ENCODE results near the gene NEIL3.

NEIL3 gene

DNA sequence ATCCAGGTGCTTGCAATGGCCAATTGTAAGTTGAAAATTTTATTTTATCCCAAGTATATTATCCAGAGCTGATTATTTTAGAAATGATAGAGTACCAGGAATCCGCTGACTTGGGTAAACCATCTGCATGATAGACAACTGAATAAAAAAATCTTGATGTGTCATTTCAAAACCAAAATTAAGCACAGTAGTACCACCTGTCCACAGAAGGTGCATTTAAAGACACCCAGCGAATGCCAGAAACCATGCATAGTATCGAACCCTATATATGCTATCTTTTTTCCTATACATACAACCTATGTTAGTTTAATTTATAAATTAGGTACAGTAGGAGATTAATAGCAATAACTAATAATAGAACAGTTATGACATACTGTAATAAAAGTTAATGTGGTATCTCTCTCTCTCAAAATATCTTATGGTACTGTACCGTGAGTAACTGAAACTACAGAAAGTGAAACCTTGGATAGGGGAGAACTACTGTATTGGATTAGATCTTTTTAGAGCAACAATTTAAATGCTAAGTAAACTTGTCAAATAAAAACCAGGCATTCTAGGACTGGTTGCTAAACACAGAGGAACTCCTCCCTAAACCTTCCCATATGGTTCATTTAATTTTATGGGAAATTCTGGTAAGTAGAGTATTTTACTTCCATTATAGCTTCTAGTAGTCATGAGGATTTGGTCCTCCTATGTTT, 6.2 kb downstream of the NEIL3 start:
- in situ Hi-C loops (cut with HindIII; ENCODE audit: low pct_ligation_motif_present, low sequenced_read_pairs), result no loop called here
- no peak for DNase-seq
- Histone ChIP-seq H3K27me3 (replicated peaks) (no peaks in the 10 kb centered on the region), H3K27ac (no peak overlapping the region), H3K4me3 (ENCODE audit: low read depth, low read length) (no peak overlapping the region), H3K36me3 (replicated peaks) (no peaks in the 10 kb centered on the region)
- no peak for TF ChIP-seq CTCF (IDR thresholded peaks at IDR 0.05; ENCODE audit: low read depth, low read length, missing control alignments)

GRCh38 chr4:177320721-177321120, 11.0 kb downstream of the NEIL3 start:
- in situ Hi-C loops (cut with HindIII; ENCODE audit: low pct_ligation_motif_present, low sequenced_read_pairs), result no loop called here
- Histone ChIP-seq H3K4me3 (ENCODE audit: low read depth, low read length) (no peak overlapping the region), H3K36me3 (replicated peaks) (no peaks in the 10 kb centered on the region), H3K27ac (no peak overlapping the region), H3K27me3 (replicated peaks) (no peaks in the 10 kb centered on the region)
- no peak for DNase-seq
- TF ChIP-seq CTCF (IDR thresholded peaks at IDR 0.05; ENCODE audit: low read depth, low read length, missing control alignments), result no peak

DNA sequence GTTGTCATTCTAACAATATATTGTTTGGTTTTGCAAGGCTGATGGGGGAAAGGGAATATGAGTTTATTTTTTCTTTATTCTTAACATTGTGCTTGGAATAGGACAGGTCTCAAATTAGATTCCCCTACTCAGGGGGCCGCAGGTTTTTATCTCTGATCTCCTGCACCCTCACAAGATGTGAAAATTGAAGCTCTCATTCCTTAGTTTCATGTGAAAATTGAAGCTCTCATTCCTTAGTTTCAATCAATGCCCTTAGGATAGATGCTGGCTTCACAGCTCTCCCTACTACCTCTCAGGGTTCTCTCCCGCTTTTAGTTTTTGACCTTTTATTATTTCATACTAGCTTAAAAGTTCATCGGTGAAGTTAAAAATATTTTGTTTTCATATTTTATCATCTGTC, 12.0 kb downstream of the NEIL3 start:
- no peaks in the 10 kb centered on the region for H3K27me3 ChIP-seq (replicated peaks)
- TF ChIP-seq CTCF (IDR thresholded peaks at IDR 0.05; ENCODE audit: low read depth, low read length, missing control alignments), result no peak
- DNase-seq, result no peak
- no peak overlapping the region for H3K4me3 ChIP-seq (ENCODE audit: low read depth, low read length)
- in situ Hi-C loops (cut with HindIII; ENCODE audit: low pct_ligation_motif_present, low sequenced_read_pairs), result no loop called here
- no peaks in the 10 kb centered on the region for H3K36me3 ChIP-seq (replicated peaks)
- H3K27ac ChIP-seq, result no peak overlapping the region

DNA sequence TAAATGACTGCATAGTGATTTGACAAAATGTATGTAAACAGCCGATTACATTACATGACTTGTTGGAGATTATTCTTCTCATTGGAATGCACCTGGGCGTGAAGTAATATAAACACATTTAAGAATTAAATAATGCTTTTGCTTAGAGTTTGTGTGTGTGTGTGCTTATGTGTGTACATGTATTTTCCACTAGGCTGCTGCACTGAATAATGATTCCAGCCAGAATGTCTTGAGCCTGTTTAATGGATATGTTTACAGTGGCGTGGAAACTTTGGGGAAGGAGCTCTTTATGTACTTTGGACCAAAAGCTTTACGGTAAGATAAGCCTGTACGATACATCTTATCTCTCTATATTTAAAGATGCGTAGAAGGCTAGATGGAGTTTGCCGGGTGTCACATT, 12.6 kb downstream of the NEIL3 start:
- Histone ChIP-seq H3K4me3 (ENCODE audit: low read depth, low read length) (no peak overlapping the region), H3K27me3 (replicated peaks) (no peaks in the 10 kb centered on the region), H3K27ac (no peak overlapping the region), H3K36me3 (replicated peaks) (no peaks in the 10 kb centered on the region)
- no peak for TF ChIP-seq CTCF (IDR thresholded peaks at IDR 0.05; ENCODE audit: low read depth, low read length, missing control alignments)
- in situ Hi-C loops (cut with HindIII; ENCODE audit: low pct_ligation_motif_present, low sequenced_read_pairs), result no loop called here
- DNase-seq, result no peak

GRCh38 chr4:177322881-177323280, 13.2 kb downstream of the NEIL3 start:
- in situ Hi-C loops (cut with HindIII; ENCODE audit: low pct_ligation_motif_present, low sequenced_read_pairs), result no loop called here
- Histone ChIP-seq H3K36me3 (replicated peaks) (no peaks in the 10 kb centered on the region), H3K27me3 (replicated peaks) (no peaks in the 10 kb centered on the region), H3K27ac (no peak overlapping the region), H3K4me3 (ENCODE audit: low read depth, low read length) (no peak overlapping the region)
- TF ChIP-seq CTCF (IDR thresholded peaks at IDR 0.05; ENCODE audit: low read depth, low read length, missing control alignments), result no peak
- DNase-seq, result no peak

DNA sequence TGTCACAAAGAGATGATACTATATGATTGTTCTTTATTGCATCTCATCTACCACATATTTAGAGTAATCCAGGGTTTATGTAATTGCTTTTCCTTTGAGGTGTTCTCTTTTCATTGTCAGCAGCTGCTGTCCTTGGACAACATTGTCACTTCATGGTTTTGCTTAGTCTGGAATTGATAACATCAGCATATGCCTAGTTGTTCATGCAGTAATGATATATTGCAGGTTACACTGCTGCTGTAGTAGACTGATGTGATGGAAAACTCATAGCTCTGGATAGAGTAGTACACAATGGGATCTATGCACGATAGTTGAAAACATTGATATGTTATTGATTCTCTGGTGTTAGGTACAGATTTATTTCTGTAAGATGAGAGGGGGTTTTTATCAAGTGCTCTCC, 13.7 kb downstream of the NEIL3 start:
- H3K4me3 ChIP-seq (ENCODE audit: low read depth, low read length), result no peak overlapping the region
- no peaks in the 10 kb centered on the region for H3K27me3 ChIP-seq (replicated peaks)
- no peak for TF ChIP-seq CTCF (IDR thresholded peaks at IDR 0.05; ENCODE audit: low read depth, low read length, missing control alignments)
- no peak for DNase-seq
- H3K27ac ChIP-seq, result no peak overlapping the region
- H3K36me3 ChIP-seq (replicated peaks), result no peaks in the 10 kb centered on the region
- in situ Hi-C loops (cut with HindIII; ENCODE audit: low pct_ligation_motif_present, low sequenced_read_pairs), result no loop called here

Data from brain microvascular endothelial cell (primary cell).